K562 (cell line): ENCODE measurements around the gene GAB2. TPM values are rescaled to one million over a fixed set of nuclear protein-coding genes. Genes with fewer than 3 reads are reported as not detected.

Experiments
- BRD9 ChIP-seq: fragments of 450-650 bp; IDR thresholded peaks from 2 replicates; pipeline ENCODE4 v1.6.1; 2018; ENCODE audit warnings: low read depth; ENCODE audit not compliant: partially characterized antibody
- CAMTA2 ChIP-seq: fragments of 250-450 bp; sonication (Bioruptor Pico); conservative IDR thresholded peaks from 2 replicates; pipeline ENCODE4 v1.5.1; 2022
- CC2D1A ChIP-seq: fragments of 450-650 bp; IDR thresholded peaks from 2 replicates; pipeline ENCODE4 v1.6.1; 2017; ENCODE audit warnings: mild to moderate bottlenecking
- HSF4 ChIP-seq: fragments of 250-450 bp; sonication (Bioruptor Pico); IDR thresholded peaks from 2 replicates; pipeline ENCODE4 v2.1.2; 2022; ENCODE audit warnings: mild to moderate bottlenecking, moderate library complexity, borderline replicate concordance
- KHSRP ChIP-seq: fragments of 450-650 bp; IDR thresholded peaks from 2 replicates; pipeline ENCODE4 v1.6.1; 2017
- NCOA4 ChIP-seq: fragments of 450-650 bp; IDR thresholded peaks from 2 replicates; pipeline ENCODE4 v1.6.1; 2018; ENCODE audit warnings: mild to moderate bottlenecking; ENCODE audit not compliant: partially characterized antibody
- NONO ChIP-seq, 2 experiments: fragments of 200-400 bp in 1 of 2; fragments of 450-650 bp in 1 of 2; formaldehyde crosslinking in 1 of 2; IDR thresholded peaks; 2 replicates each; pipeline ENCODE4 v1.6.1; 2017; ENCODE audit warnings: low read depth in 2 of 2, mild to moderate bottlenecking in 2 of 2, moderate library complexity in 2 of 2, low read length in 1 of 2
- RBM25 ChIP-seq: fragments of 200-400 bp; formaldehyde crosslinking; IDR thresholded peaks from 2 replicates; pipeline ENCODE4 v1.6.1; 2018; ENCODE audit warnings: low read length, low read depth, moderate library complexity; ENCODE audit not compliant: severe bottlenecking
- ZBTB7A ChIP-seq: IDR thresholded peaks from 2 replicates; pipeline ENCODE4 v1.6.1; 2011; ENCODE audit warnings: low read depth, mild to moderate bottlenecking, low read length, moderate library complexity, borderline replicate concordance; ENCODE audit not compliant: control insufficient read depth
- ZNF57 ChIP-seq: fragments of 450-650 bp; formaldehyde crosslinking; IDR thresholded peaks from 2 replicates; pipeline ENCODE4 v1.4.0; 2020; ENCODE audit warnings: mild to moderate bottlenecking, moderate library complexity
- polyA plus RNA-seq, 8 experiments: library from polyadenylated mRNA; depleted of rRNA in 4 of 8; stranded (reverse) in 5 of 8; unstranded in 3 of 8; fragments of >200 nt; fragmentation: Nextera tagmentation in 2 of 8; fragmentation: Illumina TruSeq in 1 of 8; extraction: Ambion mirVana in 2 of 8; extraction: Trizol in 1 of 8; gene quantifications; 2 replicates each; pipeline versions ENCODE4 v1.2.1 to v1.2.3, GENCODE V29; 2011 to 2014; ENCODE audit warnings: inconsistent platforms in 1 of 8, missing spikeins in 1 of 8
- total RNA-seq, 7 experiments: library from RNA; depleted of rRNA in 6 of 7; stranded (reverse); fragments of >200 nt in 6 of 7; fragmentation: Illumina TruSeq in 2 of 7; extraction: Trizol in 2 of 7; gene quantifications; 2 replicates each; pipeline versions ENCODE4 v1.2.1 to v1.2.3, GENCODE V29; 2011 to 2021; ENCODE audit warnings: low replicate concordance in 1 of 7
- TF ChIP-seq, protein P1 (sequence below), 2 experiments: fragments of 450-650 bp in 1 of 2; sonication (generic) in 1 of 2; formaldehyde crosslinking in 1 of 2; IDR thresholded peaks; 2 replicates each; pipeline versions ENCODE4 v1.7.1 to v1.9.0; 2016 to 2022; ENCODE audit warnings: inconsistent platforms in 1 of 2, mild to moderate bottlenecking in 1 of 2, missing genetic modification reagents in 1 of 2
- TF ChIP-seq, protein P2 (sequence below), 2 experiments: fragments of 250-450 bp in 1 of 2; fragments of 450-650 bp in 1 of 2; sonication (Bioruptor Pico) in 1 of 2; IDR thresholded peaks; 2 replicates each; pipeline versions ENCODE4 v1.6.1 to v1.8.0; 2016 to 2021; ENCODE audit warnings: mild to moderate bottlenecking in 2 of 2, moderate library complexity in 2 of 2, missing compliant biosample characterization in 1 of 2, missing genetic modification characterization in 1 of 2
- TF ChIP-seq, protein P3 (sequence below): sonication (generic); formaldehyde crosslinking; IDR thresholded peaks from 2 replicates; pipeline ENCODE4 v1.8.0; 2023; ENCODE audit warnings: mild to moderate bottlenecking, missing genetic modification reagents

GAB2 gene
- total and polyA plus RNA-seq, 9 of the 15 experiments (the other 6 are each of a cell fraction or from before 2014, with no cell fraction given) = 2.3 to 35.2 (median 16.1) TPM

DNA sequence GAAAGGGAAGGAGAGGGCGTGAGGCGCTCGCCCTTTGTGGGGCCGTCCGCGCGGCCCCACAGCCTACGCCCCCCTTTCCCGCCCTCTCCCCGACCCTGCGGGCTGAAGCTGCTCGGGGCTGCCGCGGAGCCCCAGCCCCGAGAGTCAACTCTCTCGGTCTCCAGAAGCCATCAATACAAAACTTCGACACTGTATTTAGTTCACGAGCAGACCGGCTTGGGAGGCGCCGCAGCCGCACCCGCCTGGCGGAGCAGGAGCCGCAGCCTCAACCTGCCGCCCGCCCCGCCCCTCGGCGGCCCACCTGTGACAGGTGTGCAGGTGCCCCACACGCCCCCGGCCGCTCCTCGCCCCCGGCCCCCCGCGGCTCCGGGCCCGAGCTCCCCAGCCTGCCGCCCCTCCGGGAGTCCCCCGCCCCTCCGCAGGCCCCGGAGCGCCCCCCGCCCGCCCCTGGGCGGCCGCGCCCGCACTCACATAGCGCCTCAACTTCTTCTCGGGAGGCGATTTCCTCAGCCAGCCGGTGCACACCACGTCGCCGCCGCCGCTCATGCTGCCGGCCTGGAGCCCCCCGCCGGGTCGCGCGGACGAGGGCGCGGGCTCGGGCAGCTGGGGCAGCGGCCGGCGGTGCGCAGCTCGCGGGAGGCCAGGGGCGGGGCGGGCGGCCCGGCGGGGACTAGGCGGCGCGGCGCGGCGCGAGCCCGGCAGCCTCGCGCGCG, at the start of gene GAB2 (continued):
- TF ChIP-seq, protein P1, sequence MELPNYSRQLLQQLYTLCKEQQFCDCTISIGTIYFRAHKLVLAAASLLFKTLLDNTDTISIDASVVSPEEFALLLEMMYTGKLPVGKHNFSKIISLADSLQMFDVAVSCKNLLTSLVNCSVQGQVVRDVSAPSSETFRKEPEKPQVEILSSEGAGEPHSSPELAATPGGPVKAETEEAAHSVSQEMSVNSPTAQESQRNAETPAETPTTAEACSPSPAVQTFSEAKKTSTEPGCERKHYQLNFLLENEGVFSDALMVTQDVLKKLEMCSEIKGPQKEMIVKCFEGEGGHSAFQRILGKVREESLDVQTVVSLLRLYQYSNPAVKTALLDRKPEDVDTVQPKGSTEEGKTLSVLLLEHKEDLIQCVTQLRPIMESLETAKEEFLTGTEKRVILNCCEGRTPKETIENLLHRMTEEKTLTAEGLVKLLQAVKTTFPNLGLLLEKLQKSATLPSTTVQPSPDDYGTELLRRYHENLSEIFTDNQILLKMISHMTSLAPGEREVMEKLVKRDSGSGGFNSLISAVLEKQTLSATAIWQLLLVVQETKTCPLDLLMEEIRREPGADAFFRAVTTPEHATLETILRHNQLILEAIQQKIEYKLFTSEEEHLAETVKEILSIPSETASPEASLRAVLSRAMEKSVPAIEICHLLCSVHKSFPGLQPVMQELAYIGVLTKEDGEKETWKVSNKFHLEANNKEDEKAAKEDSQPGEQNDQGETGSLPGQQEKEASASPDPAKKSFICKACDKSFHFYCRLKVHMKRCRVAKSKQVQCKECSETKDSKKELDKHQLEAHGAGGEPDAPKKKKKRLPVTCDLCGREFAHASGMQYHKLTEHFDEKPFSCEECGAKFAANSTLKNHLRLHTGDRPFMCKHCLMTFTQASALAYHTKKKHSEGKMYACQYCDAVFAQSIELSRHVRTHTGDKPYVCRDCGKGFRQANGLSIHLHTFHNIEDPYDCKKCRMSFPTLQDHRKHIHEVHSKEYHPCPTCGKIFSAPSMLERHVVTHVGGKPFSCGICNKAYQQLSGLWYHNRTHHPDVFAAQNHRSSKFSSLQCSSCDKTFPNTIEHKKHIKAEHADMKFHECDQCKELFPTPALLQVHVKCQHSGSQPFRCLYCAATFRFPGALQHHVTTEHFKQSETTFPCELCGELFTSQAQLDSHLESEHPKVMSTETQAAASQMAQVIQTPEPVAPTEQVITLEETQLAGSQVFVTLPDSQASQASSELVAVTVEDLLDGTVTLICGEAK (IDR thresholded peaks at IDR 0.05) = no peak
- TF ChIP-seq, protein P1 (CRISPR knock-in tag; IDR thresholded peaks at IDR 0.05) = no peak
- TF ChIP-seq BRD9 (no peak), CAMTA2 (CRISPR knock-in tag) (no peak), ZBTB7A (peak; percentile 7; the same call in 1 of the 2 replicates), CC2D1A (no peak), HSF4 (no peak), ZNF57 (CRISPR knock-in tag) (no peak), NCOA4 (no peak), KHSRP (no peak), NONO (IDR thresholded peaks at IDR 0.05; ENCODE audit: low read depth in 2 of 2, low read length in 1 of 2) (peak in 1 of 2 experiments; percentile 53; a peak in 1 of 4 replicates), RBM25 (no peak)
- TF ChIP-seq, protein P2, sequence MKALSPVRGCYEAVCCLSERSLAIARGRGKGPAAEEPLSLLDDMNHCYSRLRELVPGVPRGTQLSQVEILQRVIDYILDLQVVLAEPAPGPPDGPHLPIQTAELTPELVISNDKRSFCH (CRISPR knock-in tag; IDR thresholded peaks at IDR 0.05) = no peak
- TF ChIP-seq, protein P2 (tag; IDR thresholded peaks at IDR 0.05) = no peak
- TF ChIP-seq, protein P3, sequence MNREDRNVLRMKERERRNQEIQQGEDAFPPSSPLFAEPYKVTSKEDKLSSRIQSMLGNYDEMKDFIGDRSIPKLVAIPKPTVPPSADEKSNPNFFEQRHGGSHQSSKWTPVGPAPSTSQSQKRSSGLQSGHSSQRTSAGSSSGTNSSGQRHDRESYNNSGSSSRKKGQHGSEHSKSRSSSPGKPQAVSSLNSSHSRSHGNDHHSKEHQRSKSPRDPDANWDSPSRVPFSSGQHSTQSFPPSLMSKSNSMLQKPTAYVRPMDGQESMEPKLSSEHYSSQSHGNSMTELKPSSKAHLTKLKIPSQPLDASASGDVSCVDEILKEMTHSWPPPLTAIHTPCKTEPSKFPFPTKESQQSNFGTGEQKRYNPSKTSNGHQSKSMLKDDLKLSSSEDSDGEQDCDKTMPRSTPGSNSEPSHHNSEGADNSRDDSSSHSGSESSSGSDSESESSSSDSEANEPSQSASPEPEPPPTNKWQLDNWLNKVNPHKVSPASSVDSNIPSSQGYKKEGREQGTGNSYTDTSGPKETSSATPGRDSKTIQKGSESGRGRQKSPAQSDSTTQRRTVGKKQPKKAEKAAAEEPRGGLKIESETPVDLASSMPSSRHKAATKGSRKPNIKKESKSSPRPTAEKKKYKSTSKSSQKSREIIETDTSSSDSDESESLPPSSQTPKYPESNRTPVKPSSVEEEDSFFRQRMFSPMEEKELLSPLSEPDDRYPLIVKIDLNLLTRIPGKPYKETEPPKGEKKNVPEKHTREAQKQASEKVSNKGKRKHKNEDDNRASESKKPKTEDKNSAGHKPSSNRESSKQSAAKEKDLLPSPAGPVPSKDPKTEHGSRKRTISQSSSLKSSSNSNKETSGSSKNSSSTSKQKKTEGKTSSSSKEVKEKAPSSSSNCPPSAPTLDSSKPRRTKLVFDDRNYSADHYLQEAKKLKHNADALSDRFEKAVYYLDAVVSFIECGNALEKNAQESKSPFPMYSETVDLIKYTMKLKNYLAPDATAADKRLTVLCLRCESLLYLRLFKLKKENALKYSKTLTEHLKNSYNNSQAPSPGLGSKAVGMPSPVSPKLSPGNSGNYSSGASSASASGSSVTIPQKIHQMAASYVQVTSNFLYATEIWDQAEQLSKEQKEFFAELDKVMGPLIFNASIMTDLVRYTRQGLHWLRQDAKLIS (CRISPR knock-in tag) = peak; percentile 84
